ENCODE results near the gene SNX22. TPM values are rescaled to one million over a fixed set of nuclear protein-coding genes. Genes with fewer than 3 reads are reported as not detected.

Gene SNX22
- under 0.01 and 0.39 TPM in 2 replicates for total RNA-seq

DNA sequence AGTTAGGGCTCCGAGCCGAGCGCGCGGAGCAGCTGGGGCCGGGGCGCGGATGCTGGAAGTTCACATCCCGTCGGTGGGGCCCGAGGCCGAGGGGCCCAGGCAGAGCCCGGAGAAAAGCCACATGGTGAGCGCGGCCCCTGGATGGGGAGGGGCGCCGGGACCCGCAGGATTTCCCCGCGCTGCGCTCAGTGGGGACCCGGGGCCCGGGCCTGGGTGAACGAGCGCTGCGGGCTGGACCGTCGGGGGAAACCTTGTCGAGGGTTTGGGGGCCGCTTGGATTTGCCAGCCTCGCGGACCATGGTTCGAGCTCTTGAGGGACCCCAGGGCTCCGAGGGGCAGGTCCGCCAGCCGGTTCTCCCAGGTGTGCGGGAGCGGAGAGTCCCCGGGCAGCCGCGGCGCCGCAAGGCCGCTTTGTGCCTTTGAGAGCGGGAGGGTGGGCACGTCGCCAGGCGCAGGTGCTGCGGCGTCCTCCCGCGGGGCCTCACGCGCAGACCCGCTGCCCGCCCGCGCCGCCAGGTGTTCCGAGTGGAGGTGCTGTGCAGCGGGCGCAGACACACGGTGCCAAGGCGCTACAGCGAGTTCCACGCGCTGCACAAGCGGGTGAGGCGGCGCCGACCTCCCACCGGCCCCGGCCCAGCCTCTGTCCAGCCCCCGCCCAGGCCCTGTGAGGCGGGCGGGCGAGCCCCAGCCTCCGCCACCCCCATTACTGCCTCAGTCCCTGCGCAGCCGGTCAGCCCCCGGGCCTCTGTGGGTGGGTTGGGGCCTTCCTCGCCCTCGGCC lies at the start of gene SNX22:
Gene SNX22 (plus strand): TSS at position 5 of the 780 bp plus-strand sequence. CDS start 45 bp downstream, at position 50.

DNA sequence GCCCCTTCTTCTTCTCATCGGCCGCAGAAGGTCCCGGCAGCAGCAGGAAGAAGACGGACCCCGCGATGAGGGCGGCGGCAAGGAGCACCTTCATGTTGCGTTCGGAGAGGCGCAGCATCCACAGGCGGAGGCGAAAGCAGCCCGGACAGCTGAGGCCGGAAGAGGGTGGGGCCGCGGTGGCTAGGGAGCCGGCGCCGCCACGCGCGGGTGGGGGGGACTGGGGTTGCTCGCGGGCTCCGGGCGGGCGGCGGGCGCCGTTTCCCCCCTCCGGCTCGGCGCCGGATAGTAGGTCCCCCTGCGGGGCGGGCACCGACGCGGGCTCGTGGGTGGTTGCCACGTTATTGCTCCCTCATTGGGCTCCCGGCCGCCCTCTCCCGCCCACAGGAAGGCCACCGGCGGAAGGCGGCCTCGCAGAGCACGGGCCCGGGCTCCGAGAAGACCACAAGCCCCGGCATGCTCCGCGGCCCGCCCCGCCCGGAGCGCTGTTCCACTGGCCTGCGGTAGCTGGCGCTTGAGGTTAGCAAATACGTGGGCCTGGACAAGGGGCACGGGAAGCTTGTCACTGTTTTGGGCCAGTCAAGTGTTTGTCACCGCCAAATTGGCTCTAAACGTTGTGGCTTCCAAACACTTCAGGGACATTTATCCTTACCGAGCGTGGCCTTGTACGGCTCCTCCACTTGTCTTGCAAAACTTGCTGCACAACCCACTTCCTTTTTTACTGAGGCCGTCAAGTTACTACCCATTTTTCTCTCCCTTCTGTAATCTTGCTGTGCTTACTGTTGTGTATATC lies 11.5 kb downstream of the SNX22 start, which contains the start of gene PPIB:
Gene PPIB (minus strand): TSS at position 154 of the 790 bp plus-strand sequence. CDS start 36 bp downstream, at position 118.

Small RNA genes within 50 kb of the gene (small RNA-seq; reads per million reads assigned to genes)
- not detected for gene RF00019

Other genes starting within 250 kb of the SNX22 start
- 0.98 and 7.0 TPM in 2 replicates for gene DAPK2, start 105.2 kb upstream of the SNX22 start, total RNA-seq
- 51.6 and 60.6 TPM in 2 replicates for gene CIAO2A, start 57.9 kb upstream of the SNX22 start, total RNA-seq
- gene SNX1, start 55.7 kb upstream of the SNX22 start, total RNA-seq, result 37.3 and 40.4 TPM in 2 replicates
- 772 and 937 TPM in 2 replicates for gene PPIB, start 11.3 kb downstream of the SNX22 start, total RNA-seq
- 22.0 and 39.7 TPM in 2 replicates for gene CSNK1G1, start 204.4 kb downstream of the SNX22 start, total RNA-seq
- gene PCLAF, start 229.7 kb downstream of the SNX22 start, total RNA-seq, result 44.6 and 60.3 TPM in 2 replicates
- gene TRIP4, start 236.1 kb downstream of the SNX22 start, total RNA-seq, result 5.5 and 8.0 TPM in 2 replicates